Neuronal stem cell (in vitro differentiated cells): ENCODE data around the gene LBX1.
A peak's percentile ranks its signal among the peaks of the same experiment; 100 is the strongest.

Experiments
- DNase-seq: peaks from one replicate; pipeline ENCODE4 v3.0.0-alpha.2; 2013; ENCODE audit warnings: low spot score
- H2AFZ ChIP-seq: one replicate; pipeline ENCODE4 v1.6.1; 2013; ENCODE audit warnings: mild to moderate bottlenecking, low read length, inconsistent platforms
- H2AK5ac ChIP-seq: 2 replicates; pipeline ENCODE4 v1.6.1; 2013; ENCODE audit warnings: low read depth, mild to moderate bottlenecking, inconsistent platforms, low read length, moderate library complexity, mixed read lengths
- H2BK120ac ChIP-seq: 2 replicates; pipeline ENCODE4 v1.6.1; 2013; ENCODE audit warnings: low read depth, mild to moderate bottlenecking, inconsistent platforms, low read length, moderate library complexity, mixed read lengths
- H2BK12ac ChIP-seq: one replicate; pipeline ENCODE4 v1.6.1; 2013; ENCODE audit warnings: low read length, inconsistent platforms
- H2BK15ac ChIP-seq: 2 replicates; pipeline ENCODE4 v1.6.1; 2013; ENCODE audit warnings: mild to moderate bottlenecking, low read length, inconsistent platforms, mixed read lengths
- H2BK5ac ChIP-seq: one replicate; pipeline ENCODE4 v1.6.1; 2013; ENCODE audit warnings: inconsistent platforms, mild to moderate bottlenecking, low read length, moderate library complexity
- H3K14ac ChIP-seq: one replicate; pipeline ENCODE4 v1.6.1; 2013; ENCODE audit warnings: low read length, inconsistent platforms
- H3K18ac ChIP-seq: 2 replicates; pipeline ENCODE4 v1.6.1; 2013; ENCODE audit warnings: low read length, inconsistent platforms
- H3K23ac ChIP-seq: 2 replicates; pipeline ENCODE4 v1.6.1; 2013; ENCODE audit warnings: low read depth, mild to moderate bottlenecking, mixed read lengths, low read length, inconsistent platforms; ENCODE audit not compliant: poor library complexity
- H3K27ac ChIP-seq: replicated peaks from 3 replicates; pipeline ENCODE4 v1.5.1; 2013; ENCODE audit warnings: low read length, inconsistent platforms
- H3K27me3 ChIP-seq, 3 experiments: 2 replicates each; pipeline ENCODE4 v1.6.1; 2013; ENCODE audit warnings: low read length in 3 of 3, mild to moderate bottlenecking in 2 of 3, inconsistent platforms in 1 of 3, low read depth in 1 of 3, mixed read lengths in 1 of 3, moderate library complexity in 1 of 3; ENCODE audit not compliant: control insufficient read depth in 3 of 3, insufficient read depth in 3 of 3
- H3K36me3 ChIP-seq, 2 donors: replicated peaks in 1 of 2; 2 replicates each; pipeline ENCODE4 v1.6.1; 2013; ENCODE audit warnings: low read length in 2 of 2; ENCODE audit not compliant: control insufficient read depth in 2 of 2, insufficient read depth in 2 of 2
- H3K4ac ChIP-seq: 2 replicates; pipeline ENCODE4 v1.6.1; 2013; ENCODE audit warnings: inconsistent platforms, mild to moderate bottlenecking, low read length, moderate library complexity
- H3K4me1 ChIP-seq, 2 donors: 1 replicate in 1 of 2; 2 replicates in 1 of 2; pipeline ENCODE4 v1.6.1; 2013; ENCODE audit warnings: low read length in 2 of 2, low read depth in 1 of 2; ENCODE audit not compliant: control insufficient read depth in 2 of 2, insufficient read depth in 1 of 2
- H3K4me2 ChIP-seq: one replicate; pipeline ENCODE4 v1.6.1; 2013; ENCODE audit warnings: mild to moderate bottlenecking, low read length, inconsistent platforms; ENCODE audit not compliant: insufficient read depth, poor library complexity, severe bottlenecking
- H3K4me3 ChIP-seq, 2 donors: 2 replicates each; pipeline ENCODE4 v1.5.1; 2013; ENCODE audit warnings: low read length in 2 of 2, mild to moderate bottlenecking in 2 of 2, inconsistent platforms in 1 of 2, moderate library complexity in 1 of 2
- H3K79me1 ChIP-seq: one replicate; pipeline ENCODE4 v1.6.1; 2013; ENCODE audit warnings: low read depth, mild to moderate bottlenecking, inconsistent platforms, low read length, moderate library complexity
- H3K9ac ChIP-seq: one replicate; pipeline ENCODE4 v1.6.1; 2013; ENCODE audit warnings: mild to moderate bottlenecking, low read depth, low read length, inconsistent platforms; ENCODE audit not compliant: poor library complexity
- H3K9me3 ChIP-seq, 2 donors: replicated peaks in 1 of 2; 2 replicates each; pipeline versions ENCODE3 to v1.6.1; 2013; ENCODE audit warnings: low read length in 2 of 2, mild to moderate bottlenecking in 2 of 2, inconsistent platforms in 1 of 2, low read depth in 1 of 2, mixed read lengths in 1 of 2, moderate library complexity in 1 of 2; ENCODE audit not compliant: control insufficient read depth in 2 of 2, insufficient read depth in 1 of 2
- H4K8ac ChIP-seq: one replicate; pipeline ENCODE4 v1.6.1; 2013; ENCODE audit warnings: low read depth, mild to moderate bottlenecking, inconsistent platforms, low read length, moderate library complexity
- H4K91ac ChIP-seq: one replicate; pipeline ENCODE4 v1.6.1; 2013; ENCODE audit warnings: low read length, low read depth, mild to moderate bottlenecking, inconsistent platforms; ENCODE audit not compliant: poor library complexity
- WGBS, 2 donors: extraction: QIAGEN DNeasy Blood & Tissue Kit; methylation state at CpG; one replicate each; pipeline ENCODE4 v1.1.7; 2013; ENCODE audit warnings: missing lambda C conversion rate in 2 of 2, mixed read lengths in 1 of 2; ENCODE audit not compliant: insufficient read length in 2 of 2, insufficient replicate concordance in 1 of 2; ENCODE audit errors: extremely low coverage in 2 of 2; 5-methylcytosine and 5-hydroxymethylcytosine counted together

Gene LBX1

GRCh38 chr10:101223274-101224059 is 5.8 kb downstream of the LBX1 start:
- no peak for DNase-seq
- no peak overlapping the region for H3K9ac ChIP-seq
- no peak overlapping the region for H3K4me3 ChIP-seq
- H3K27me3 ChIP-seq = peaks cover 82 to 100% (median 100%) of the 10 kb centered on the region in 3 experiments
- no peak overlapping the region for H4K91ac ChIP-seq
- H4K8ac ChIP-seq = no peak overlapping the region
- no peaks in the 10 kb centered on the region for H3K36me3 ChIP-seq
- H3K14ac ChIP-seq = no peak overlapping the region
- no peak overlapping the region for H3K27ac ChIP-seq
- no peak overlapping the region for H2BK12ac ChIP-seq
- no peak overlapping the region for H3K4ac ChIP-seq
- H2BK15ac ChIP-seq = peak overlapping the region; percentile 41
- no CpG with 5 or more reads among the region's 50 CpGs for WGBS, 2 donors
- H3K9me3 ChIP-seq = peaks cover 4 to 9% of the 10 kb centered on the region in 2 donors
- H2BK5ac ChIP-seq = no peak overlapping the region
- peaks cover 5 to 8% of the 10 kb centered on the region in 2 donors for H3K4me1 ChIP-seq
- H3K79me1 ChIP-seq = no peaks in the 10 kb centered on the region
- peak overlapping the region; percentile 38 for H2AFZ ChIP-seq
- peak overlapping the region; percentile 31 for H3K18ac ChIP-seq
- peak overlapping the region; percentile 93 for H2BK120ac ChIP-seq
- no peak overlapping the region for H3K4me2 ChIP-seq
- peak overlapping the region; percentile 69 for H2AK5ac ChIP-seq
- peak overlapping the region; percentile 34 for H3K23ac ChIP-seq

- peak overlapping the region; percentile 93 for H2BK120ac ChIP-seq
- H2AFZ ChIP-seq = peak overlapping the region; percentile 38
- H2BK5ac ChIP-seq = no peak overlapping the region
- peak overlapping the region; percentile 31 for H3K18ac ChIP-seq
- no peak for DNase-seq
- H3K27me3 ChIP-seq = peaks cover 82 to 100% (median 100%) of the 10 kb centered on the region in 3 experiments
- no peak overlapping the region for H4K91ac ChIP-seq
- H3K14ac ChIP-seq = no peak overlapping the region
- H3K4me1 ChIP-seq = peaks cover 5 to 9% of the 10 kb centered on the region in 2 donors
- peaks cover 4 to 10% of the 10 kb centered on the region in 2 donors for H3K9me3 ChIP-seq
- H3K27ac ChIP-seq = no peak overlapping the region
- no peaks in the 10 kb centered on the region for H3K36me3 ChIP-seq
- H3K4me3 ChIP-seq = no peak overlapping the region
- H3K4me2 ChIP-seq = no peak overlapping the region
- H2BK12ac ChIP-seq = no peak overlapping the region
- H3K4ac ChIP-seq = no peak overlapping the region
- no peaks in the 10 kb centered on the region for H3K79me1 ChIP-seq
- peak overlapping the region; percentile 41 for H2BK15ac ChIP-seq
- peak overlapping the region; percentile 69 for H2AK5ac ChIP-seq
- peak overlapping the region; percentile 34 for H3K23ac ChIP-seq
- no CpG with 5 or more reads among the region's 42 CpGs for WGBS, 2 donors
- no peak overlapping the region for H4K8ac ChIP-seq
- no peak overlapping the region for H3K9ac ChIP-seq
These were observed 6.5 kb downstream of the LBX1 start for GRCh38 chr10:101222683-101223273.

GRCh38 chr10:101221963-101222531 is 7.2 kb downstream of the LBX1 start:
- WGBS, 2 donors = no CpG with 5 or more reads among the region's 9 CpGs

GRCh38 chr10:101221549-101221948 is 7.7 kb downstream of the LBX1 start:
- no peak overlapping the region for H2BK120ac ChIP-seq
- H3K9ac ChIP-seq = no peak overlapping the region
- no peak overlapping the region for H2BK5ac ChIP-seq
- no peak overlapping the region for H3K23ac ChIP-seq
- no peak overlapping the region for H3K27ac ChIP-seq
- no peak overlapping the region for H4K8ac ChIP-seq
- H2BK12ac ChIP-seq = no peak overlapping the region
- H3K18ac ChIP-seq = peak overlapping the region; percentile 6
- H3K4ac ChIP-seq = no peak overlapping the region
- no peak overlapping the region for H3K4me3 ChIP-seq
- H3K4me2 ChIP-seq = no peak overlapping the region
- H2AFZ ChIP-seq = no peak overlapping the region
- no peaks in the 10 kb centered on the region for H3K79me1 ChIP-seq
- no peaks in the 10 kb centered on the region for H3K36me3 ChIP-seq
- peaks cover 77 to 100% (median 100%) of the 10 kb centered on the region in 3 experiments for H3K27me3 ChIP-seq
- peaks cover 6 to 10% of the 10 kb centered on the region in 2 donors for H3K9me3 ChIP-seq
- no peak overlapping the region for H3K14ac ChIP-seq
- no peak overlapping the region for H4K91ac ChIP-seq
- H2AK5ac ChIP-seq = no peak overlapping the region
- H2BK15ac ChIP-seq = no peak overlapping the region
- H3K4me1 ChIP-seq = peaks cover 9 to 12% of the 10 kb centered on the region in 2 donors
- no peak for DNase-seq
- no CpG with 5 or more reads among the region's 5 CpGs for WGBS, 2 donors

More at GRCh38 chr10:101221963-101222531, 7.2 kb downstream of the LBX1 start:
- Histone ChIP-seq H3K4me2 (no peak overlapping the region), H3K23ac (no peak overlapping the region), H3K27me3 (peaks cover 77 to 100% (median 100%) of the 10 kb centered on the region in 3 experiments), H4K91ac (no peak overlapping the region), H3K9ac (no peak overlapping the region), H3K27ac (no peak overlapping the region), H2BK12ac (no peak overlapping the region), H2AK5ac (no peak overlapping the region), H2BK120ac (no peak overlapping the region), H3K4me3 (no peak overlapping the region), H3K79me1 (no peaks in the 10 kb centered on the region), H3K36me3 (no peaks in the 10 kb centered on the region), H2BK5ac (no peak overlapping the region), H2BK15ac (no peak overlapping the region), H2AFZ (no peak overlapping the region), H3K4ac (no peak overlapping the region), H3K4me1 (peaks cover 5 to 12% of the 10 kb centered on the region in 2 donors), H4K8ac (no peak overlapping the region), H3K14ac (no peak overlapping the region), H3K18ac (peak overlapping the region; percentile 6), H3K9me3 (peaks cover 6 to 10% of the 10 kb centered on the region in 2 donors)
- no peak for DNase-seq
